ENCODE data around the gene GUCD1.

DNA sequence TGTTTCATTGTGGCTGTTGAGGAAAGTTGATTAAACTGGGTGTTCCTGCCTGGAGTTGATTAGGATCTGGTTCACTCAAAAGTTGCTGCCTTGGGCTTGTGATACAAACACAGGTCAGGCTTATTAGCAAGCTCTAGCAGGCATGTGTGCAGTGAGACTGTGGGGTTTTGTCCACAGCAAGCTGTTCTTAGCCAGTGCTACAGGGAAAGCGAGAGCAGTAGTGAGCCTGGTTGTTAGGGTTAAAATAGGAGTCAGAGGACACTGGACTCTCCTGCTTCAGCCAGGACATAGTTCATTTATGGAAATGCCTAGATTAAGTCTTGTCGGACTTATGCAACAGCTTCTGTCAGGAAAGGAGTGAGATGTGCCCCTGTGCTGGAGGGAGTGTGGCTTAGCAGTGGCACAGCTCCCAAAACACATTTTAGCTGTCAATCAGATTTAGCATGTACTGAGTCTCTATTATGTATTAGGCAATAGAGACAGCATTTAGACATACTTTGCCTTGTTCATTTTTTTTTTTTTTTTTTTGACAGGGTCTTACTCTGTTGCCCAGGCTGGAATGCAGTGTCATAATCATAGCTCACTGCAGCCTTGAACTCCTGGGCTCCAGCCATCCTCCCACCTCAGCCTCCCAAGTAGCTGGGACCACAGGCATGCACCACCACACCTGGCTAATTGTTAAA is 9.6 kb upstream of the GUCD1 start:
- TF ChIP-seq POLR2AphosphoS5 (IDR thresholded peaks at IDR 0.05): no peak
- no peak for TF ChIP-seq POLR2A (IDR thresholded peaks at IDR 0.05)
- TF ChIP-seq, protein P1, sequence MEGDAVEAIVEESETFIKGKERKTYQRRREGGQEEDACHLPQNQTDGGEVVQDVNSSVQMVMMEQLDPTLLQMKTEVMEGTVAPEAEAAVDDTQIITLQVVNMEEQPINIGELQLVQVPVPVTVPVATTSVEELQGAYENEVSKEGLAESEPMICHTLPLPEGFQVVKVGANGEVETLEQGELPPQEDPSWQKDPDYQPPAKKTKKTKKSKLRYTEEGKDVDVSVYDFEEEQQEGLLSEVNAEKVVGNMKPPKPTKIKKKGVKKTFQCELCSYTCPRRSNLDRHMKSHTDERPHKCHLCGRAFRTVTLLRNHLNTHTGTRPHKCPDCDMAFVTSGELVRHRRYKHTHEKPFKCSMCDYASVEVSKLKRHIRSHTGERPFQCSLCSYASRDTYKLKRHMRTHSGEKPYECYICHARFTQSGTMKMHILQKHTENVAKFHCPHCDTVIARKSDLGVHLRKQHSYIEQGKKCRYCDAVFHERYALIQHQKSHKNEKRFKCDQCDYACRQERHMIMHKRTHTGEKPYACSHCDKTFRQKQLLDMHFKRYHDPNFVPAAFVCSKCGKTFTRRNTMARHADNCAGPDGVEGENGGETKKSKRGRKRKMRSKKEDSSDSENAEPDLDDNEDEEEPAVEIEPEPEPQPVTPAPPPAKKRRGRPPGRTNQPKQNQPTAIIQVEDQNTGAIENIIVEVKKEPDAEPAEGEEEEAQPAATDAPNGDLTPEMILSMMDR (IDR thresholded peaks at IDR 0.05): no peak
